Measurements from ENCODE around the gene OR6C3.
"Not testable (repeated sequence)": the region's sequence is repeated elsewhere in the genome, so short reads cannot be mapped to it uniquely, and the experiment has no call there.

The OR6C3 gene

GRCh38 chr12:55330446-55330845, at the start of gene OR6C3:
Gene OR6C3, plus strand, starts transcription at chr12:55330746. Its CDS starts 955 bp downstream, at chr12:55331701.
- no peak for DNase-seq (ENCODE audit: extremely low spot score)
- CTCF ChIA-PET = no interaction called here
- no peak for TF ChIP-seq CTCF (IDR thresholded peaks at IDR 0.05; ENCODE audit: control extremely low read depth, extremely low read depth, low read depth, missing control alignments)
- POLR2A ChIA-PET = no interaction called here

- no peak for TF ChIP-seq CTCF (IDR thresholded peaks at IDR 0.05; ENCODE audit: control extremely low read depth, extremely low read depth, low read depth, missing control alignments)
- ChIA-PET POLR2A (no interaction called here), CTCF (no interaction called here)
- DNase-seq (ENCODE audit: extremely low spot score) = no peak
These were observed 49.6 kb upstream of the OR6C3 start for GRCh38 chr12:55280991-55281390.

- ChIA-PET CTCF (no interaction called here), POLR2A (no interaction called here)
- no peak for TF ChIP-seq CTCF (IDR thresholded peaks at IDR 0.05; ENCODE audit: control extremely low read depth, extremely low read depth, low read depth, missing control alignments)
- DNase-seq (ENCODE audit: extremely low spot score) = no peak
These were observed 40.5 kb upstream of the OR6C3 start for GRCh38 chr12:55289999-55290398.

GRCh38 chr12:55296469-55296868, 34.1 kb upstream of the OR6C3 start, which contains the start of gene OR6C6:
Gene OR6C6, minus strand, starts transcription at chr12:55296569. Its CDS starts 1,337 bp downstream, at chr12:55295232.
- no peak for TF ChIP-seq CTCF (IDR thresholded peaks at IDR 0.05; ENCODE audit: control extremely low read depth, extremely low read depth, low read depth, missing control alignments)
- no peak for DNase-seq (ENCODE audit: extremely low spot score)
- ChIA-PET CTCF (no interaction called here), POLR2A (no interaction called here)

- DNase-seq (ENCODE audit: extremely low spot score) = no peak
- no peak for TF ChIP-seq CTCF (IDR thresholded peaks at IDR 0.05; ENCODE audit: control extremely low read depth, extremely low read depth, low read depth, missing control alignments)
- ChIA-PET CTCF (interaction anchor here (1.5 kb wide), 1 partner anchor 10 kb away, joined by 6 read pairs; no protein-coding TSS in a partner anchor), POLR2A (no interaction called here)
These were observed 16.5 kb upstream of the OR6C3 start, which contains the start of gene OR6C1 for GRCh38 chr12:55314043-55314442. Gene OR6C1, plus strand, starts transcription at chr12:55314343. Its CDS starts 6,257 bp downstream, at chr12:55320600.

- DNase-seq (ENCODE audit: extremely low spot score) = no peak
- POLR2A ChIA-PET = no interaction called here
- CTCF ChIA-PET = no interaction called here
- no peak for TF ChIP-seq CTCF (IDR thresholded peaks at IDR 0.05; ENCODE audit: control extremely low read depth, extremely low read depth, low read depth, missing control alignments)
These were observed 10.3 kb upstream of the OR6C3 start for GRCh38 chr12:55320201-55320600.

GRCh38 chr12:55325801-55326200, 4.7 kb upstream of the OR6C3 start:
- POLR2A ChIA-PET; DNase-seq (ENCODE audit: extremely low spot score): not testable (repeated sequence)
- CTCF ChIA-PET = interaction anchor here (1.3 kb wide), 1 partner anchor 9 kb away, joined by 4 read pairs; no protein-coding TSS in a partner anchor
